Measurements from ENCODE around the gene RASSF10. TPM values are rescaled to one million over a fixed set of nuclear protein-coding genes. Genes with fewer than 3 reads are reported as not detected.

The RASSF10 gene
- under 1 TPM in 2 of 4 donors, not detected in 2; 0.22 to 0.38 TPM for total RNA-seq

- TF ChIP-seq CTCF (IDR thresholded peaks at IDR 0.05; ENCODE audit: low read depth), result no peak
Observed at GRCh38 chr11:13008625-13009475, at the start of gene RASSF10. RASSF10 (plus strand) TSS chr11:13009316; CDS start chr11:13009577, 261 bp downstream.

- no peak for TF ChIP-seq CTCF (IDR thresholded peaks at IDR 0.05; ENCODE audit: low read depth)
Observed at GRCh38 chr11:12961615-12962014, 47.5 kb upstream of the RASSF10 start.

- TF ChIP-seq CTCF (IDR thresholded peaks at IDR 0.05; ENCODE audit: low read depth), result no peak
Observed at GRCh38 chr11:12962306-12962705, 46.8 kb upstream of the RASSF10 start.

- TF ChIP-seq CTCF (IDR thresholded peaks at IDR 0.05; ENCODE audit: low read depth), result no peak
Observed at GRCh38 chr11:12963051-12963450, 46.1 kb upstream of the RASSF10 start.

- TF ChIP-seq CTCF (IDR thresholded peaks at IDR 0.05; ENCODE audit: low read depth), result no peak
Observed at GRCh38 chr11:12963792-12964536, 45.2 kb upstream of the RASSF10 start.

- no peak for TF ChIP-seq CTCF (IDR thresholded peaks at IDR 0.05; ENCODE audit: low read depth)
Observed at GRCh38 chr11:12964650-12965049, 44.5 kb upstream of the RASSF10 start.

GRCh38 chr11:12966002-12966401 is 43.1 kb upstream of the RASSF10 start:
- TF ChIP-seq CTCF (IDR thresholded peaks at IDR 0.05; ENCODE audit: low read depth), result no peak

Data from subcutaneous adipose tissue (tissue), 4 donors.